ENCODE measurements around the gene GBGT1. TPM values are rescaled to one million over a fixed set of nuclear protein-coding genes. Genes with fewer than 3 reads are reported as not detected.

GBGT1 gene
- total and polyA plus RNA-seq, 2 experiments from 2014 or later, result 3.7 to 22.4 TPM

DNA sequence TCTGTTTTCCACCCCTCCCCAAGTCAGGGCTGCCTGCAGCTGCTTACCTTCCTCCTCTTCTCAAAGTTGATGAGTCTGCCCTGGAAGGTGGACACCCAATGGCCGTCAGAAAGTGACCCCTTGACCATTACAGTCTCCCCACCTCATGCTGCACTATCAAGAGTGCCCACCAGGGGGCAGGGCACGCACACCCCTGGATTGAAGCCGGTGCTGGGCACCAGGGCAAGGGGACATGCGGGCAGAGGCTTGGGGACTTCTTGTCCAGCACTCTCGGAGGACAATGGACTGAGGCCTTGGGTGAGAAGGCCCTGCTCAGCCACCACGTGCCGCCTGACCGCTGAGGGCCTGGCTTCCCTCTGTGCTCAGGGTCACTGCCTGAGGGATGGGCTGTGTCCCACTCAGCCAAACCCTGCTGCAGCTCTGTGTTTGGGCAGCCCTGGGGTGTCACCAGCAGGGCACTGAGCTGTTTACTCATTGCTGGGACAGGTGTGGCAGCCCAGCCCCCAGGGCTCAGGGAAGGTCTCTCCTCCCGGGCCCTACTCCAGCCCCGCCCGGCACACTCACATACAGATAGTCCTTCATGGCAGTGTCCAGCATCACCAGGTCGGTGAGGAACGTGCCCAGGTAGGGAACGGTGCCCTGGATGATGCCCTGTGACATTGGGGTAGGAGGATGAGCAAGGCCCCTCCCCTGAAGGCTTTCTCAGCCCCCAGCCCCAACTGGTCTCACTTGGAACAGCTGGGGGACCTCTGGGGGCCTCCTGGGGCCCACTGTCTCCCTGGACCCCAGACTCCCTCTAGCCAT is 60.3 kb downstream of the GBGT1 start:
- Histone ChIP-seq H3K27me3 (ENCODE audit: insufficient read depth) (no peaks in the 10 kb centered on the region), H3K27ac (ENCODE audit: low read depth) (no peak overlapping the region), H3K4me3 (no peak overlapping the region), H3K79me2 (replicated peaks; ENCODE audit: insufficient read depth) (no peaks in the 10 kb centered on the region), H3K4me2 (no peak overlapping the region), H3K9me2 (ENCODE audit: insufficient read depth) (no peaks in the 10 kb centered on the region), H2AFZ (no peak overlapping the region), H3K36me3 (ENCODE audit: insufficient read depth) (no peaks in the 10 kb centered on the region), H4K20me1 (replicated peaks; ENCODE audit: insufficient read depth) (no peaks in the 10 kb centered on the region), H3F3A (replicated peaks; ENCODE audit: low read depth) (no peaks in the 10 kb centered on the region), H3K4me1 (ENCODE audit: insufficient read depth) (no peaks in the 10 kb centered on the region)
- no peaks in the 10 kb centered on the region; the same call in 2 of the 3 replicates for H3K9me3 Mint-ChIP-seq
- peaks cover 24% of the 10 kb centered on the region for H3K36me3 Mint-ChIP-seq (ENCODE audit: low read depth)
- peaks cover 2% of the 10 kb centered on the region for H3K4me1 Mint-ChIP-seq
- no peak overlapping the region for H3K27ac Mint-ChIP-seq
- DNase-seq (ENCODE audit: low spot score) (peak; percentile 60), ATAC-seq (peak; percentile 75)
- peaks cover 2% of the 10 kb centered on the region for H3K27me3 Mint-ChIP-seq (ENCODE audit: insufficient read depth, low read depth, poor library complexity)
- TF ChIP-seq, protein P1, sequence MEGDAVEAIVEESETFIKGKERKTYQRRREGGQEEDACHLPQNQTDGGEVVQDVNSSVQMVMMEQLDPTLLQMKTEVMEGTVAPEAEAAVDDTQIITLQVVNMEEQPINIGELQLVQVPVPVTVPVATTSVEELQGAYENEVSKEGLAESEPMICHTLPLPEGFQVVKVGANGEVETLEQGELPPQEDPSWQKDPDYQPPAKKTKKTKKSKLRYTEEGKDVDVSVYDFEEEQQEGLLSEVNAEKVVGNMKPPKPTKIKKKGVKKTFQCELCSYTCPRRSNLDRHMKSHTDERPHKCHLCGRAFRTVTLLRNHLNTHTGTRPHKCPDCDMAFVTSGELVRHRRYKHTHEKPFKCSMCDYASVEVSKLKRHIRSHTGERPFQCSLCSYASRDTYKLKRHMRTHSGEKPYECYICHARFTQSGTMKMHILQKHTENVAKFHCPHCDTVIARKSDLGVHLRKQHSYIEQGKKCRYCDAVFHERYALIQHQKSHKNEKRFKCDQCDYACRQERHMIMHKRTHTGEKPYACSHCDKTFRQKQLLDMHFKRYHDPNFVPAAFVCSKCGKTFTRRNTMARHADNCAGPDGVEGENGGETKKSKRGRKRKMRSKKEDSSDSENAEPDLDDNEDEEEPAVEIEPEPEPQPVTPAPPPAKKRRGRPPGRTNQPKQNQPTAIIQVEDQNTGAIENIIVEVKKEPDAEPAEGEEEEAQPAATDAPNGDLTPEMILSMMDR (conservative IDR thresholded peaks at IDR 0.05; ENCODE audit: low read depth in 2 of 2), result peak; percentile 92 to 96
- TF ChIP-seq, protein P2, sequence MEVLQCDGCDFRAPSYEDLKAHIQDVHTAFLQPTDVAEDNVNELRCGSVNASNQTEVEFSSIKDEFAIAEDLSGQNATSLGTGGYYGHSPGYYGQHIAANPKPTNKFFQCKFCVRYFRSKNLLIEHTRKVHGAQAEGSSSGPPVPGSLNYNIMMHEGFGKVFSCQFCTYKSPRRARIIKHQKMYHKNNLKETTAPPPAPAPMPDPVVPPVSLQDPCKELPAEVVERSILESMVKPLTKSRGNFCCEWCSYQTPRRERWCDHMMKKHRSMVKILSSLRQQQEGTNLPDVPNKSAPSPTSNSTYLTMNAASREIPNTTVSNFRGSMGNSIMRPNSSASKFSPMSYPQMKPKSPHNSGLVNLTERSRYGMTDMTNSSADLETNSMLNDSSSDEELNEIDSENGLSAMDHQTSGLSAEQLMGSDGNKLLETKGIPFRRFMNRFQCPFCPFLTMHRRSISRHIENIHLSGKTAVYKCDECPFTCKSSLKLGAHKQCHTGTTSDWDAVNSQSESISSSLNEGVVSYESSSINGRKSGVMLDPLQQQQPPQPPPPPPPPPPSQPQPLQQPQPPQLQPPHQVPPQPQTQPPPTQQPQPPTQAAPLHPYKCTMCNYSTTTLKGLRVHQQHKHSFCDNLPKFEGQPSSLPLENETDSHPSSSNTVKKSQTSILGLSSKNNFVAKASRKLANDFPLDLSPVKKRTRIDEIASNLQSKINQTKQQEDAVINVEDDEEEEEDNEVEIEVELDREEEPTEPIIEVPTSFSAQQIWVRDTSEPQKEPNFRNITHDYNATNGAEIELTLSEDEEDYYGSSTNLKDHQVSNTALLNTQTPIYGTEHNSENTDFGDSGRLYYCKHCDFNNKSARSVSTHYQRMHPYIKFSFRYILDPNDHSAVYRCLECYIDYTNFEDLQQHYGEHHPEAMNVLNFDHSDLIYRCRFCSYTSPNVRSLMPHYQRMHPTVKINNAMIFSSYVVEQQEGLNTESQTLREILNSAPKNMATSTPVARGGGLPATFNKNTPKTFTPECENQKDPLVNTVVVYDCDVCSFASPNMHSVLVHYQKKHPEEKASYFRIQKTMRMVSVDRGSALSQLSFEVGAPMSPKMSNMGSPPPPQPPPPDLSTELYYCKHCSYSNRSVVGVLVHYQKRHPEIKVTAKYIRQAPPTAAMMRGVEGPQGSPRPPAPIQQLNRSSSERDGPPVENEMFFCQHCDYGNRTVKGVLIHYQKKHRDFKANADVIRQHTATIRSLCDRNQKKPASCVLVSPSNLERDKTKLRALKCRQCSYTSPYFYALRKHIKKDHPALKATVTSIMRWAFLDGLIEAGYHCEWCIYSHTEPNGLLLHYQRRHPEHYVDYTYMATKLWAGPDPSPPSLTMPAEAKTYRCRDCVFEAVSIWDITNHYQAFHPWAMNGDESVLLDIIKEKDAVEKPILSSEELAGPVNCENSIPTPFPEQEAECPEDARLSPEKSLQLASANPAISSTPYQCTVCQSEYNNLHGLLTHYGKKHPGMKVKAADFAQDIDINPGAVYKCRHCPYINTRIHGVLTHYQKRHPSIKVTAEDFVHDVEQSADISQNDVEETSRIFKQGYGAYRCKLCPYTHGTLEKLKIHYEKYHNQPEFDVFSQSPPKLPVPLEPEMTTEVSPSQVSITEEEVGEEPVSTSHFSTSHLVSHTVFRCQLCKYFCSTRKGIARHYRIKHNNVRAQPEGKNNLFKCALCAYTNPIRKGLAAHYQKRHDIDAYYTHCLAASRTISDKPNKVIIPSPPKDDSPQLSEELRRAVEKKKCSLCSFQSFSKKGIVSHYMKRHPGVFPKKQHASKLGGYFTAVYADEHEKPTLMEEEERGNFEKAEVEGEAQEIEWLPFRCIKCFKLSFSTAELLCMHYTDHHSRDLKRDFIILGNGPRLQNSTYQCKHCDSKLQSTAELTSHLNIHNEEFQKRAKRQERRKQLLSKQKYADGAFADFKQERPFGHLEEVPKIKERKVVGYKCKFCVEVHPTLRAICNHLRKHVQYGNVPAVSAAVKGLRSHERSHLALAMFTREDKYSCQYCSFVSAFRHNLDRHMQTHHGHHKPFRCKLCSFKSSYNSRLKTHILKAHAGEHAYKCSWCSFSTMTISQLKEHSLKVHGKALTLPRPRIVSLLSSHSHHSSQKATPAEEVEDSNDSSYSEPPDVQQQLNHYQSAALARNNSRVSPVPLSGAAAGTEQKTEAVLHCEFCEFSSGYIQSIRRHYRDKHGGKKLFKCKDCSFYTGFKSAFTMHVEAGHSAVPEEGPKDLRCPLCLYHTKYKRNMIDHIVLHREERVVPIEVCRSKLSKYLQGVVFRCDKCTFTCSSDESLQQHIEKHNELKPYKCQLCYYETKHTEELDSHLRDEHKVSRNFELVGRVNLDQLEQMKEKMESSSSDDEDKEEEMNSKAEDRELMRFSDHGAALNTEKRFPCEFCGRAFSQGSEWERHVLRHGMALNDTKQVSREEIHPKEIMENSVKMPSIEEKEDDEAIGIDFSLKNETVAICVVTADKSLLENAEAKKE (CRISPR knock-in tag; IDR thresholded peaks at IDR 0.05), result no peak
- H3K4me3 Mint-ChIP-seq, result no peak overlapping the region

Other genes starting within 250 kb of the GBGT1 start
- 43.2 and 48.0 TPM in 2 replicates for gene TSC1, start 219.3 kb downstream of the GBGT1 start, total RNA-seq (2014; rRNA removed; shearing (Covaris generic))
- 20.1 and 23.7 TPM in 2 replicates for gene TSC1, start 219.3 kb downstream of the GBGT1 start, polyA plus RNA-seq (2016; fragmentation: Nextera tagmentation; extraction: Ambion mirVana)
- 0.38 and 1.0 TPM in 2 replicates for gene GFI1B, start 185.2 kb downstream of the GBGT1 start, total RNA-seq (2014; rRNA removed; shearing (Covaris generic))
- gene GFI1B, start 185.2 kb downstream of the GBGT1 start, polyA plus RNA-seq (2016; fragmentation: Nextera tagmentation; extraction: Ambion mirVana), result 0.28 TPM in 1 of 2 replicates, not detected in the other
- gene GTF3C5, start 132.9 kb downstream of the GBGT1 start, total RNA-seq (2014; rRNA removed; shearing (Covaris generic)), result 78.8 and 81.1 TPM in 2 replicates
- 41.2 and 46.0 TPM in 2 replicates for gene GTF3C5, start 132.9 kb downstream of the GBGT1 start, polyA plus RNA-seq (2016; fragmentation: Nextera tagmentation; extraction: Ambion mirVana)
- 1.0 and 2.3 TPM in 2 replicates for gene CEL, start 101.9 kb downstream of the GBGT1 start, total RNA-seq (2014; rRNA removed; shearing (Covaris generic))
- gene CEL, start 101.9 kb downstream of the GBGT1 start, polyA plus RNA-seq (2016; fragmentation: Nextera tagmentation; extraction: Ambion mirVana), result 0.26 and 0.27 TPM in 2 replicates
- 15.5 and 20.3 TPM in 2 replicates for gene RALGDS, start 42.7 kb downstream of the GBGT1 start, total RNA-seq (2014; rRNA removed; shearing (Covaris generic))
- 6.1 and 8.6 TPM in 2 replicates for gene RALGDS, start 42.7 kb downstream of the GBGT1 start, polyA plus RNA-seq (2016; fragmentation: Nextera tagmentation; extraction: Ambion mirVana)
- gene OBP2B, start 45.3 kb upstream of the GBGT1 start, total RNA-seq (2014; rRNA removed; shearing (Covaris generic)), result not detected in 2 replicates
- gene OBP2B, start 45.3 kb upstream of the GBGT1 start, polyA plus RNA-seq (2016; fragmentation: Nextera tagmentation; extraction: Ambion mirVana), result not detected in 2 replicates
- 0.16 and 0.28 TPM in 2 replicates for gene ABO, start 111.3 kb upstream of the GBGT1 start, total RNA-seq (2014; rRNA removed; shearing (Covaris generic))
- 0.21 and 0.34 TPM in 2 replicates for gene ABO, start 111.3 kb upstream of the GBGT1 start, polyA plus RNA-seq (2016; fragmentation: Nextera tagmentation; extraction: Ambion mirVana)
- gene SURF6, start 172.3 kb upstream of the GBGT1 start, total RNA-seq (2014; rRNA removed; shearing (Covaris generic)), result 27.1 and 27.6 TPM in 2 replicates
- gene SURF6, start 172.3 kb upstream of the GBGT1 start, polyA plus RNA-seq (2016; fragmentation: Nextera tagmentation; extraction: Ambion mirVana), result 15.4 and 17.6 TPM in 2 replicates
- gene MED22, start 184.2 kb upstream of the GBGT1 start, total RNA-seq (2014; rRNA removed; shearing (Covaris generic)), result 79.2 and 85.7 TPM in 2 replicates
- 20.4 and 20.9 TPM in 2 replicates for gene MED22, start 184.2 kb upstream of the GBGT1 start, polyA plus RNA-seq (2016; fragmentation: Nextera tagmentation; extraction: Ambion mirVana)
- gene RPL7A, start 184.3 kb upstream of the GBGT1 start, total RNA-seq (2014; rRNA removed; shearing (Covaris generic)), result 2,020 and 2,188 TPM in 2 replicates
- gene RPL7A, start 184.3 kb upstream of the GBGT1 start, polyA plus RNA-seq (2016; fragmentation: Nextera tagmentation; extraction: Ambion mirVana), result 1,644 and 1,788 TPM in 2 replicates
- 21.6 and 39.1 TPM in 2 replicates for gene SURF1, start 192.6 kb upstream of the GBGT1 start, total RNA-seq (2014; rRNA removed; shearing (Covaris generic))
- 51.5 and 52.6 TPM in 2 replicates for gene SURF1, start 192.6 kb upstream of the GBGT1 start, polyA plus RNA-seq (2016; fragmentation: Nextera tagmentation; extraction: Ambion mirVana)
- gene SURF2, start 192.6 kb upstream of the GBGT1 start, total RNA-seq (2014; rRNA removed; shearing (Covaris generic)), result 32.4 and 39.9 TPM in 2 replicates
- gene SURF2, start 192.6 kb upstream of the GBGT1 start, polyA plus RNA-seq (2016; fragmentation: Nextera tagmentation; extraction: Ambion mirVana), result 100 and 104 TPM in 2 replicates
- gene SURF4, start 212.1 kb upstream of the GBGT1 start, total RNA-seq (2014; rRNA removed; shearing (Covaris generic)), result 242 and 261 TPM in 2 replicates
- gene SURF4, start 212.1 kb upstream of the GBGT1 start, polyA plus RNA-seq (2016; fragmentation: Nextera tagmentation; extraction: Ambion mirVana), result 66.3 and 67.7 TPM in 2 replicates
- not detected in 2 replicates for gene STKLD1, start 212.5 kb upstream of the GBGT1 start, total RNA-seq (2014; rRNA removed; shearing (Covaris generic))
- gene STKLD1, start 212.5 kb upstream of the GBGT1 start, polyA plus RNA-seq (2016; fragmentation: Nextera tagmentation; extraction: Ambion mirVana), result 0.57 TPM in 1 of 2 replicates, not detected in the other

Measured in GM23338 (cell line).